Right lobe of liver (tissue), 4 donors: Measurements from ENCODE around the gene RANBP3L.

Experiments used
- POLR2A ChIP-seq: fragments of 450-650 bp; IDR thresholded peaks from one replicate; pipeline ENCODE4 v1.6.1; 2017; ENCODE audit warnings: antibody characterized with exemption, mild to moderate bottlenecking
- TF ChIP-seq, protein P1 (sequence below), 4 donors: fragments of 200-600 bp in 3 of 4; fragments of 450-650 bp in 1 of 4; IDR thresholded peaks; one replicate each; pipeline versions ENCODE4 v1.5.1 to v1.8.0; 2016 to 2022; ENCODE audit warnings: antibody characterized with exemption in 4 of 4, mild to moderate bottlenecking in 2 of 4
- donor health status: DM: no; HTN: no; CAD: no.
- donor health status: DM: no; HTN: no; CAD: no.
- donor health status: DM: no; HTN: yes; CAD: no.

- TF ChIP-seq POLR2A, result no peak
- TF ChIP-seq, protein P1, sequence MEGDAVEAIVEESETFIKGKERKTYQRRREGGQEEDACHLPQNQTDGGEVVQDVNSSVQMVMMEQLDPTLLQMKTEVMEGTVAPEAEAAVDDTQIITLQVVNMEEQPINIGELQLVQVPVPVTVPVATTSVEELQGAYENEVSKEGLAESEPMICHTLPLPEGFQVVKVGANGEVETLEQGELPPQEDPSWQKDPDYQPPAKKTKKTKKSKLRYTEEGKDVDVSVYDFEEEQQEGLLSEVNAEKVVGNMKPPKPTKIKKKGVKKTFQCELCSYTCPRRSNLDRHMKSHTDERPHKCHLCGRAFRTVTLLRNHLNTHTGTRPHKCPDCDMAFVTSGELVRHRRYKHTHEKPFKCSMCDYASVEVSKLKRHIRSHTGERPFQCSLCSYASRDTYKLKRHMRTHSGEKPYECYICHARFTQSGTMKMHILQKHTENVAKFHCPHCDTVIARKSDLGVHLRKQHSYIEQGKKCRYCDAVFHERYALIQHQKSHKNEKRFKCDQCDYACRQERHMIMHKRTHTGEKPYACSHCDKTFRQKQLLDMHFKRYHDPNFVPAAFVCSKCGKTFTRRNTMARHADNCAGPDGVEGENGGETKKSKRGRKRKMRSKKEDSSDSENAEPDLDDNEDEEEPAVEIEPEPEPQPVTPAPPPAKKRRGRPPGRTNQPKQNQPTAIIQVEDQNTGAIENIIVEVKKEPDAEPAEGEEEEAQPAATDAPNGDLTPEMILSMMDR (IDR thresholded peaks at IDR 0.05), result no peak
Measured at GRCh38 chr5:36208786-36209185, 92.9 kb downstream of the RANBP3L start.
